Measurements from ENCODE around the gene BCL2L13.
A peak's percentile ranks its signal among the peaks of the same experiment; 100 is the strongest.
"Not testable (repeated sequence)": the region's sequence is repeated elsewhere in the genome, so short reads cannot be mapped to it uniquely, and the experiment has no call there.

BCL2L13 gene

GRCh38 chr22:17636850-17637249 lies 1.7 kb upstream of the BCL2L13 start:
- not testable (repeated sequence) for DNase-seq (ENCODE audit: low read depth)

- DNase-seq (ENCODE audit: low read depth): no peak
These were observed 921 bp upstream of the BCL2L13 start for GRCh38 chr22:17637490-17638181.

GRCh38 chr22:17638182-17638431 lies 450 bp upstream of the BCL2L13 start:
- no peak for DNase-seq (ENCODE audit: low read depth)

- DNase-seq (ENCODE audit: low read depth): peak; percentile 34
These were observed 737 bp downstream of the BCL2L13 start for GRCh38 chr22:17639247-17639741.

- no peak for DNase-seq (ENCODE audit: low read depth)
These were observed 2.7 kb downstream of the BCL2L13 start for GRCh38 chr22:17641269-17641668.

GRCh38 chr22:17642357-17642756 lies 3.8 kb downstream of the BCL2L13 start:
- not testable (repeated sequence) for DNase-seq (ENCODE audit: low read depth)

- no peak for DNase-seq (ENCODE audit: low read depth)
These were observed 8.9 kb downstream of the BCL2L13 start for GRCh38 chr22:17647452-17647851.

GRCh38 chr22:17647991-17648390 lies 9.4 kb downstream of the BCL2L13 start:
- DNase-seq (ENCODE audit: low read depth): no peak

GRCh38 chr22:17648569-17648968 lies 10.0 kb downstream of the BCL2L13 start:
- no peak for DNase-seq (ENCODE audit: low read depth)

- DNase-seq (ENCODE audit: low read depth): no peak
These were observed 16.7 kb downstream of the BCL2L13 start for GRCh38 chr22:17655289-17655688.

- DNase-seq (ENCODE audit: low read depth): no peak
These were observed 18.4 kb downstream of the BCL2L13 start for GRCh38 chr22:17656870-17657395.

- DNase-seq (ENCODE audit: low read depth): no peak
These were observed 26.0 kb downstream of the BCL2L13 start for GRCh38 chr22:17664414-17665055.

GRCh38 chr22:17665248-17665647 lies 26.7 kb downstream of the BCL2L13 start:
- no peak for DNase-seq (ENCODE audit: low read depth)

- no peak for DNase-seq (ENCODE audit: low read depth)
These were observed 27.3 kb downstream of the BCL2L13 start for GRCh38 chr22:17665854-17666253.

GRCh38 chr22:17671521-17672092 lies 33.0 kb downstream of the BCL2L13 start:
- DNase-seq (ENCODE audit: low read depth): not testable (repeated sequence)

- no peak for DNase-seq (ENCODE audit: low read depth)
These were observed 33.9 kb downstream of the BCL2L13 start for GRCh38 chr22:17672417-17672991.

- DNase-seq (ENCODE audit: low read depth): no peak
These were observed 35.6 kb downstream of the BCL2L13 start for GRCh38 chr22:17674152-17674551.

GRCh38 chr22:17675584-17675983 lies 37.0 kb downstream of the BCL2L13 start:
- no peak for DNase-seq (ENCODE audit: low read depth)

- DNase-seq (ENCODE audit: low read depth): no peak
These were observed 40.3 kb downstream of the BCL2L13 start for GRCh38 chr22:17678817-17679385.

GRCh38 chr22:17684245-17684644 lies 45.7 kb downstream of the BCL2L13 start:
- no peak for DNase-seq (ENCODE audit: low read depth)

- no peak for DNase-seq (ENCODE audit: low read depth)
These were observed 54.3 kb downstream of the BCL2L13 start for GRCh38 chr22:17692841-17693240.

GRCh38 chr22:17694193-17694592 lies 55.6 kb downstream of the BCL2L13 start:
- DNase-seq (ENCODE audit: low read depth): no peak

GRCh38 chr22:17694752-17695151 lies 56.2 kb downstream of the BCL2L13 start:
- no peak for DNase-seq (ENCODE audit: low read depth)
